Left renal pelvis (tissue), 4 donors: ENCODE measurements around the gene EXO1. TPM values are rescaled to one million over a fixed set of nuclear protein-coding genes. Genes with fewer than 3 reads are reported as not detected.
"Not testable (repeated sequence)": the region's sequence is repeated elsewhere in the genome, so short reads cannot be mapped to it uniquely, and the experiment has no call there.

Source experiments
- DNase-seq, 4 donors: peaks; one replicate each; pipeline ENCODE4 v3.0.0-alpha.2; 2013; ENCODE audit warnings: low read depth in 4 of 4, low spot score in 3 of 4
- polyA plus RNA-seq, 4 donors: library from polyadenylated mRNA; unstranded; fragments of 120-200 nt; gene quantifications; one replicate each; pipeline ENCODE4 v1.2.1, GENCODE V29; 2013; ENCODE audit not compliant: insufficient read length in 4 of 4

Gene EXO1
- polyA plus RNA-seq, 4 donors = 11.2 to 13.5 (median 12.7) TPM

- DNase-seq = no peak
Observed at GRCh38 chr1:241834733-241835377, 13.1 kb upstream of the EXO1 start.

- DNase-seq = no peak
Observed at GRCh38 chr1:241836941-241837340, 11.1 kb upstream of the EXO1 start.

- DNase-seq = no peak
Observed at GRCh38 chr1:241837416-241837815, 10.6 kb upstream of the EXO1 start.

- no peak for DNase-seq
Observed at GRCh38 chr1:241837901-241838300, 10.1 kb upstream of the EXO1 start.

GRCh38 chr1:241838897-241839296 lies 9.1 kb upstream of the EXO1 start:
- DNase-seq = no peak

- no peak for DNase-seq
Observed at GRCh38 chr1:241839369-241839979, 8.5 kb upstream of the EXO1 start.

GRCh38 chr1:241840164-241840563 lies 7.8 kb upstream of the EXO1 start:
- DNase-seq = no peak

GRCh38 chr1:241841691-241842090 lies 6.3 kb upstream of the EXO1 start:
- DNase-seq = no peak

- no peak for DNase-seq
Observed at GRCh38 chr1:241842565-241842964, 5.4 kb upstream of the EXO1 start.

- DNase-seq = no peak
Observed at GRCh38 chr1:241844593-241844992, 3.4 kb upstream of the EXO1 start.

GRCh38 chr1:241846375-241846774 lies 1.6 kb upstream of the EXO1 start:
- no peak for DNase-seq

GRCh38 chr1:241846862-241847539 lies 1.0 kb upstream of the EXO1 start:
- DNase-seq = no peak

- no peak for DNase-seq
Observed at GRCh38 chr1:241847540-241847795, 536 bp upstream of the EXO1 start.

- DNase-seq = no peak
Observed at GRCh38 chr1:241848686-241849344, 811 bp downstream of the EXO1 start.

GRCh38 chr1:241849345-241849695 lies 1.3 kb downstream of the EXO1 start:
- no peak for DNase-seq

GRCh38 chr1:241855545-241856140 lies 7.6 kb downstream of the EXO1 start:
- DNase-seq = not testable (repeated sequence)

- no peak for DNase-seq
Observed at GRCh38 chr1:241857131-241857530, 9.1 kb downstream of the EXO1 start.

GRCh38 chr1:241860922-241861321 lies 12.9 kb downstream of the EXO1 start:
- no peak for DNase-seq

GRCh38 chr1:241869022-241869421 lies 21.0 kb downstream of the EXO1 start:
- DNase-seq = no peak

GRCh38 chr1:241870336-241870735 lies 22.3 kb downstream of the EXO1 start:
- DNase-seq = no peak

- no peak for DNase-seq
Observed at GRCh38 chr1:241870746-241871430, 22.9 kb downstream of the EXO1 start.
